H1 (cell line): ENCODE measurements around the gene FAM221B. TPM values are rescaled to one million over a fixed set of nuclear protein-coding genes. Genes with fewer than 3 reads are reported as not detected.

Source experiments
- CREB1 ChIP-seq: IDR thresholded peaks from 2 replicates; pipeline ENCODE4 v1.6.1; 2012; ENCODE audit warnings: inconsistent platforms
- EZH2 ChIP-seq: fragments of 200-600 bp; sonication (generic); IDR thresholded peaks from 2 replicates; pipeline ENCODE4 v1.7.1; 2012; ENCODE audit warnings: low read depth, mild to moderate bottlenecking, moderate library complexity, low read length, inconsistent platforms; ENCODE audit not compliant: severe bottlenecking
- FOSL1 ChIP-seq: IDR thresholded peaks from 2 replicates; pipeline ENCODE4 v1.6.1; 2011; ENCODE audit warnings: mild to moderate bottlenecking, low read depth, low read length, moderate library complexity; ENCODE audit not compliant: insufficient read depth
- RAD21 ChIP-seq, 2 experiments: IDR thresholded peaks in 1 of 2; conservative IDR thresholded peaks in 1 of 2; 2 replicates each; pipeline ENCODE4 v1.6.1; 2011; ENCODE audit warnings: low read depth in 2 of 2, low read length in 2 of 2, improper control_type of control experiment in 1 of 2, inconsistent platforms in 1 of 2, mild to moderate bottlenecking in 1 of 2, moderate library complexity in 1 of 2
- SP2 ChIP-seq: IDR thresholded peaks from 2 replicates; pipeline ENCODE4 v1.6.1; 2012; ENCODE audit warnings: mild to moderate bottlenecking, low read length, inconsistent platforms
- SRF ChIP-seq: IDR thresholded peaks from 2 replicates; pipeline ENCODE4 v1.6.1; 2011; ENCODE audit warnings: mild to moderate bottlenecking, low read depth, low read length, moderate library complexity
- USF2 ChIP-seq: IDR thresholded peaks from 2 replicates; pipeline ENCODE4 v1.6.1; 2011; ENCODE audit warnings: low read length, improper control_type of control experiment
- polyA plus RNA-seq, 7 experiments: library from polyadenylated mRNA; depleted of rRNA in 3 of 7; stranded (reverse) in 5 of 7; unstranded in 2 of 7; fragments of >200 nt in 5 of 7; fragments of 200-250 nt in 2 of 7; gene quantifications; 1 replicate in 5 of 7; 2 replicates in 1 of 7; 4 replicates in 1 of 7; pipeline versions ENCODE4 v1.2.1 to v1.2.3, GENCODE V29; 2011 to 2013; ENCODE audit warnings: missing spikeins in 2 of 7, mixed read lengths in 2 of 7
- total RNA-seq: library from RNA; stranded (reverse); fragmentation: NEBNext Ultra II Directional; extraction: Animal tissue kit (Norgen Biotek cat#: 25700); gene quantifications from 2 replicates; pipeline ENCODE4 v1.2.1, GENCODE V29; 2021

FAM221B gene
- total and polyA plus RNA-seq, 2 of the 8 experiments (the other 6 are each of a cell fraction or from before 2014, with no cell fraction given) = not detected

DNA sequence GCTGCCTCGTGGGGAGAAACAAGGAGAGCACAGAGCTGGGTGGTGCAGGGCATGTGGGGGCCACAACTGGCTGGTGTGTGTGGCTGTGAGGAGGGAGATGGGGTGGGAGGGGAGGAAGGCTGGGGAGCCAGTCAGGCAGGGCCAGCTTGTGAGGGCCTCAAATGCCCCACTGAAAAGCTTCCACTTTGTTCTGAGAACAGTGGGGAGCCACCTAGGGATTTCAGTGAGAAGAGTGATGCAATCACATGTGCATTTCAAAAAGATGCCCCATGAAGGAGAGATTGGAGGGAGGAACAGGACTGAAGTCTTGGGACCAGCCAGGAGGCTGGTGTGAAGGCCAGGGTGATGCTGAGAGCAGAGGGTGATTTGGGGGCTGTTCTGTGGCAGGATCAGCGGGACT, 40.4 kb upstream of the FAM221B start (continued):
- TF ChIP-seq RAD21 (IDR thresholded peaks at IDR 0.05 in 1 of 2, conservative IDR thresholded peaks at IDR 0.05 in 1 of 2; ENCODE audit: low read depth in 2 of 2, low read length in 2 of 2) (no peak), FOSL1 (no peak), CREB1 (no peak), USF2 (no peak), SP2 (no peak), EZH2 (no peak), SRF (no peak)
